Activated T-helper 9 cell treated with anti-CD3 and anti-CD28 coated beads, Interleukin-2, amount 50 U/mL, for 16 hours (primary cell): ENCODE results near the gene COL26A1.
A peak's percentile ranks its signal among the peaks of the same experiment; 100 is the strongest.
"Not testable (repeated sequence)": the region's sequence is repeated elsewhere in the genome, so short reads cannot be mapped to it uniquely, and the experiment has no call there.

Source experiments
- DNase-seq: peaks from one replicate; pipeline ENCODE4 v3.0.0-alpha.2; 2020; ENCODE audit warnings: low read depth

Gene COL26A1

GRCh38 chr7:101402081-101402779 lies 39.6 kb downstream of the COL26A1 start:
- DNase-seq: no peak

DNA sequence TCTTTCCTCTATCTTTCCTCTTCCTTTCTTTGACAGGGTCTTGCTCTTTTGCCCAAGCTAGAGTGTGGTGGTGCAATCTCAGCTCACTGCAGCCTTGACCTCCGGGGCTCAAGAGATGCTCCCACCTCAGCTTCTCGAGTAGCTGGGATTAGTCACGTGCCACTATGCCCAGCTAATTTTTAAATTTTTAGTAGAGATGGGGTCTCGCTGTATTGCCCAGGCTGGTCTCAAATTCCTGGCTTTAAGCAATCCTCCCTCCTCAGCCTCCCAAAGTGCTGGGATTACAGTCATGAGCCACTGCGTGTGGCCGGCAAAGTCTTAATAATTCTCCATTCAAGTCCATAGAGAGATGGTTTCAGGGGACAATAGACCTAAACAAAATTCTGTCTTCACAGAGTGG lies 40.2 kb downstream of the COL26A1 start:
- DNase-seq: no peak

DNA sequence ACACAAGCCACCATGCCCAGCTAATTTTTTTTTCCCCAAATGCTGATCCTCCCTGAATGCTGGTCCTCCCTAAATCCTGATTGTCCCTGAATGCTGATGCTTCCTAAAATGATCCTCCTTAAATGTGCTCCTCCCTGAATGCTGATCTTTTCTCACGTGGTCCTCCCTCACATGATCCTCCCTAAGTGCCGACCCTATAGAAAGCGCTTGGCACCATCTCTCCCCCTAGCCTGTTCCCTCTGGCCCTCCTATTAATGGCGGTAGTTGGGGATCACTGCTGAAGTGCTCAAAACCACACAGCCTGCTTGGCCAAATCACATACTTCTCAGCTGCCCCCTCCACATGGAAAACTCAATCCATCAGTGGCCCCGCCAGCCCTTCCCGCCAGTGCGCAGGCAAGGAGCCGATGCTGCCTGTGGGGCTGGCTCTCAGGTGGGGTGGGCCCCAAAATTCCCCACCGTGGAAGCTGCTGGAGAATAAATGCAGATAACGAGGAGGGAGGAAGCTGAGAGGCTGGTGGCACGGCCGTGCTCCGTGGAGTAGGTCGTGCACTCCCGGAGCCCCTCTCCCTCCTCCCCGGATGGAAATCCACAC lies 42.9 kb downstream of the COL26A1 start:
- DNase-seq: no peak

- DNase-seq: peak; percentile 8
These were observed 48.2 kb downstream of the COL26A1 start for GRCh38 chr7:101410743-101411507.

DNA sequence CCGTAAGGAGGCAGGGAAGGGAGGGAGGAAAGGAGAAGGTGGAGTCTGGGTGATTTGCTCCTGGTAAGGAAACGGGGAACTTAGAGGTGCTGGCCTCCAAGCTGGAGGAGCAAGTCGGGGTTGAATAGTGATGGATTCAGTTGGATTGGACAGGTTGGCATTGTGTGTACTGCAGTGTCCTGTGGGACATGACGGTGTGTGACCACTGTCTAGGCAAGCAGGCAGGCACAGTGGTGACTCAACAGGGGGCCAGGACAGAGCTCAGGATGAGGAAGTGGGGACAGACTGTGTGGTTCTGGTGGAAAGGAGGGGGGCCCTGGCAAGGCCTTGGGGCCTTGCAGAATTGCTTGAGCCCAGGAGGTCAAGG lies 48.8 kb downstream of the COL26A1 start:
- DNase-seq: no peak

- DNase-seq: no peak
These were observed 50.3 kb downstream of the COL26A1 start for GRCh38 chr7:101412976-101413375.

GRCh38 chr7:101418694-101419093 lies 56.0 kb downstream of the COL26A1 start:
- DNase-seq: no peak

- DNase-seq: no peak
These were observed 57.2 kb downstream of the COL26A1 start for GRCh38 chr7:101419831-101420230.

- no peak for DNase-seq
These were observed 57.8 kb downstream of the COL26A1 start for GRCh38 chr7:101420436-101420835.

- no peak for DNase-seq
These were observed 59.9 kb downstream of the COL26A1 start for GRCh38 chr7:101422356-101423195.

DNA sequence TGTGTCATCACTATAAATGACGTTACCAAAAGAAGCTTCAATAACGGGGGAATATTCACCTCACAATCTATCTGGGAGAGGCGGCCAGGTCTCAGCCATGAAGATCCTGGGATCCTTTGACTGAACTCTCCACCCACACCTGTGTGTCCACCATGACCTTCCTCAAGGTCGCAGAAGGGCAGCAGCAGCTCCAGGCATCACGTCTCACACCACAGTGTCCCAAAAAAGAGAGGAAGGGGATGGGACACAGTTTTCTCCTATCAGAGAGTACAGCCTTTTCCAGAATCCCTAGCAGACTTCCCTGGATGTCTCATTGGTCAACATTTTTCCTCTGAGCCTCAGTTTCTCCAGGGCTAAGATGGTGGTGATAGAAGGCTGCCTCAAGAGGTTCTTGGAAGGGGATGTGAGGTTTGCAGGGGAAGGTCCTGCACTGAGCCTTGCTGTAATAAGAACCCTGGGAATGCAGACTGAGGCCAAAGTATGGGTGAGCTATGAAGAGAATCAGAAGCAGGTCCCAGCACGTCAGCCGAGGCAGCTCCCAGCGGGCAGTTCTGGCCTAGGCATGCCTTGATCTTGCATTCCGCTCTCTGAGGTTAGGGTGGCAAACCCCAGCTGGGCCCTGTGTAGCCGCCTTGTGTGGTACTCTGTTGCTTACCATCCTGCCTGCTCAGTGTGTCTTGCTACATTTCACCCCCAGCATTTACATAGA lies 63.8 kb downstream of the COL26A1 start:
- no peak for DNase-seq

- no peak for DNase-seq
These were observed 65.6 kb downstream of the COL26A1 start for GRCh38 chr7:101428093-101428866.

- DNase-seq: no peak
These were observed 69.6 kb downstream of the COL26A1 start for GRCh38 chr7:101432316-101432715.

DNA sequence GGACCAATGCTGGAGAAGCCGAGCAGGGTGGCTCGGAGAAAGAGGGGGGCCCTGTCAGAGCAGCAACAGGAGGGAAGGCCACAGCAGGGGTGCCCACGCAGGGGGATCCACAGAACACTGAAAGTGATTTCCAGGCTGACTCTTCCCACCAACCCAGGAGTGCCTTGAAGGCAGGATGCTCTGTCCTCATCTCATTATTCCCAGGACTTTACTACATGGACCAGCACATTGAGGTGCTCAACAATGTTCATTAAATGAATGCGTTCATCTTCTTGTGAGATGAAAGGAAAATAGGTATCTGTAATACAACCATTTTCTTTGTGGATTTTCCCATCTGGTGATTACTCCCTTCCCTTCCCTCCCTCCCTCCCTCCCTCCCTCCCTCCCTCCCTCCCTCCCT lies 71.0 kb downstream of the COL26A1 start:
- DNase-seq: no peak

DNA sequence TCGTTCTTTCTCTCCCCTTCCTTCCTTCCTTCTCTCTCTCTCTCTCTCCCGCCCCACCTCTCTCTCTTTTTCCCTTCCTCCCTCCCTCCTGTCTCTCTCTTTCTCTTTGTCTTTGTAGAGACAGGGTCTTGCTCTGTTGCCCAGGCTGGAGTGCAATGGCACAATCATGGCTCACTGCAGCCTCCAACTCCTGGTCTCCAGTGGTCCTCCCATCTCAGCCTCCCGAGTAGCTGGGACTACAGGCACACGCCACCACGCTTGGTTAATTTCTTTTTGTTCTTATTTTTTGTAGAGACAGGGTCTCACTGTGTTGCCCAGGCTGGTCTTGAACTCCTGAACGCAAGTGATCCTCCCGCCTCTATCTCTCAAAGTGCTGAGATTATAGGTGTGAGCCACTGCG lies 71.5 kb downstream of the COL26A1 start:
- not testable (repeated sequence) for DNase-seq

- DNase-seq: no peak
These were observed 73.0 kb downstream of the COL26A1 start for GRCh38 chr7:101435461-101436220.

DNA sequence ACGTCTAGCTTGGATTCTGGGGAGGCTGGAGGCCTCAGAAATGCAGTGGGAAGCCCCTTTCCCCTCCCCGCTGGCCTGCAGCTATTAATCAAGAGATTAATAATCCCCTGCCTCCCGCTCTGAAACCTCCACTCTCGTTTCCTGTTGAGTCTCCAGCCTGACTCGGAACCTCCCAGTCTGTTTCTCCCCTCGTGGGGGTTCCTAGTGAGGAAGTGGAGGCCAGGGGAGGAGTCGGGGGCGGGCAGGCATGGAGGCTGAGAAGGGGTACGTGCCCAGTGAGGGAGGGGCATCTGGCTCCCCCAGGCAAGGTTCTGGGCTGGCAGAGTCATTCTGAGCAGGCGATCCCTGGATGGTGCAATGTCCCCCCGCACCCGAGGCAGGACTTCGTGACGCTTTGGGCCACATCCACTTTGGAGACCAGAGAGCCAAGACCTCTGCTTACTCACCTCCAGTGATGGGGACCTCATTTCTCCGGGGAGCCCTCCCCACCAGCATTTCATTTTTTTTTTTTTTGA lies 73.6 kb downstream of the COL26A1 start:
- no peak for DNase-seq

DNA sequence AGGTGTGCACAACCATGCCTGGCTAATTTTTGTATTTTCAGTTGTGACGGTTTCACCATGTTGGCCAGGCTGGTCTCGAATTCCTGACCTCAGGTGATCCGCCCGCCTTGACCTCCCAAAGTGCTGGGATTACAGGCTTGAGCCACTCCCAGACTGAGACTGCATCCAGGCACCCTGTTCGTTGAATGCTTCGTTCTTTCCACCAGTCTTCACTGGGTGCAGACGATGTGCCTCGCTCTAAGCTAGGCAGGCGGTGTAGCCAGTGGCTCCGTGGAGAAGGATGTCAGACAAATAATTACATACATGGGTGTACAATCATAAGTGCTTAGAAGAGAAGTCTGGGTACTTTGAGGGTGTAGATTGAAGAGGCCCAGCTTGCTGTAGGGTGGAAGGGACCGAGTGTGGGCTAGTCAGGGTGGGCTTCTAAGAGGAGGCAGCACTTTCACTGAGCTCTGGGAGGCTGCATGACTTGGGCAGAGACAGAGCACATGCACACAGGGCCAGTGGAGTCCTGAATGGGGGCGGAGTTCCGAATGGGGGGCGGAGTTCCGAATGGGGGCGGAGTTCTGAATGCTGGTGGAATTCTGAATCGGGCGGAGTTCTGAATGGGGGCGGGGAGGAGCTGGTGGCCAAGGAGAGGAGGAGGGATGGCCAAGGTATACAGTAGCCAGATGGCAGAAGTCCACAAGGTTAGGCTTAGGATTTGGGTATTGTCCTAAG lies 74.3 kb downstream of the COL26A1 start:
- DNase-seq: no peak

GRCh38 chr7:101441890-101442289 lies 79.2 kb downstream of the COL26A1 start:
- DNase-seq: no peak
